COR-L47 (cell line): ENCODE data around the gene SFTPD.
A peak's percentile ranks its signal among the peaks of the same experiment; 100 is the strongest.
"Not testable (repeated sequence)": the region's sequence is repeated elsewhere in the genome, so short reads cannot be mapped to it uniquely, and the experiment has no call there.

Source experiments
- DNase-seq: peaks from one replicate; lab custom pipeline; 2025; lab: John Stamatoyannopoulos, UW

The SFTPD gene

DNA sequence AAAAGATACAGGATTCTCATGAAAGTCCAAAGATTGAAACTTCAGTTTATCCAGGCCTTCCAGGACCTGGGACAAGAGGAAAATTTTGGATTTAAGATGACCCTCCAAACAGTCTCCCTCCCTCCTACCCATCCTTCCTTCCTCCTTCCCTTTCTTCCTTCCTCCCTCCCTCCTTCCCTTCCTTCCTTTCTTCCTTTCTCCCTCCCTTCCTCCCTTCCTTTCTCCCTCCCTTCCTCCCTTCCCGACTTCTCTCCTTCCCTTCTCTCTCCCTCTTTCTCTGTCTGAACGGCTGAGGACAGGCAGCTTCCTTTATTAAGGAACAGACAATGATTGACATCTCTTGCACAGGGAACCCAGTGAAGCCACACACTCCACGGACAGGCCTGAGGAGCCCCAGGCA is 23.3 kb downstream of the SFTPD start:
- no peak for DNase-seq

DNA sequence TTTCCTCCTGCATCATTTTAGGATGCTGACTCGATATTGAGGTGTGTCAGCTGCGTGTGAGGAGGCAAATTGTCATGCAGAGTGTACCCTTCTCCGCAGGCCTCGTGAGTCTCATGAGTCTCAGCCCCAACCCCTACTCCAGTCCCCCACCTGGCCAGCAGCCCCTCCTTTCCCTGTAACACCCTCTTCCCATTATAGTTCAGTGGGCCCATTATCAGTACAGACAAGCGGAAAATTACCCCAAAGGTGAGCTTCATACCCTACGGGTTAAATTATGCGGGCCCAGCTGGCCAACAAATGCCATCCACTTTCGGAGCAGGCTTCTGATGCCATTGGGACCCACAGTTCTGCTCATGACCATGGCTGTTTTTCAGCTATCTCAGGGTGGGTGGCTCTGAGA is 25.2 kb downstream of the SFTPD start:
- no peak for DNase-seq

GRCh38 chr10:79923145-79923544 is 25.8 kb downstream of the SFTPD start:
- no peak for DNase-seq

DNA sequence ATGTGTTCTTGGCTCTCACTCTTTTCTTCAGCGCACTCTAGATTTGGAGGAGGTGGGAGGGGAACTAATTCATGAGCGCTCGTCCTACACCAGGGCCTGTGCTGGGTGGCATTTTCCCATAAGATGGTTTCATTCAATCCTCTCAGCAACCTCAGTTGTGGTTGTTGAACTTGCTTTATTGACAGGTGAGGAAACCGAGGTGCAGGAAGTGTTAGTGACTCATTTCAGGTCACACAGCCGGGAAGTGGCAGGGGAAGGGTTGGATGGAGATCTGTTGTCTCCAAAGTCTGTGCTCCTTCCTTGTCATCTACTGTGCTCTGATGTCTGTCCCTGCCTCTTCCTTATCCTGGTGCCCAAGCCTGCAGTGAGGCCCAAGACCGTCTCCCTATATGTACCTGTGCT is 26.9 kb downstream of the SFTPD start:
- not testable (repeated sequence) for DNase-seq

- DNase-seq, result not testable (repeated sequence)
Observed at GRCh38 chr10:79915838-79916237, 33.1 kb downstream of the SFTPD start.

DNA sequence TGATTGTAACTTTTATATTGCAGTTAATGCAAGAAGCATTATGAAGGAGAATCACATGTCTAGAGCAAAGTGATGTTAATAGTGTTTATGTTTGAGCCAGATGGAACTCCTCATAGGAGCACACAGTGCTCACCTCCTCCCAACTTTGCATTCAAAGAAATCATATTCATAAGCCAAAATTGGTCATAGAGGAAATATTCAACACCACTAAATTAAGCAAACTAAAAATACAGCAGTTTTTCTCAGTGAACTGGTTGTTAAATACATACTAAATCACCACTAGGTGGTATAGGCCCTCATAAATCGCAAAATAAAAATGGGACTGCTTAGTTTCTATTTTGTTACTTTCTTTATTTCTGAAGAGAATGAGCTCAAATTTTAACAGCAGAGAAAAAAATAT is 34.4 kb downstream of the SFTPD start:
- DNase-seq, result not testable (repeated sequence)

GRCh38 chr10:79910836-79911235 is 38.1 kb downstream of the SFTPD start:
- no peak for DNase-seq

GRCh38 chr10:79910344-79910743 is 38.6 kb downstream of the SFTPD start:
- no peak for DNase-seq

DNA sequence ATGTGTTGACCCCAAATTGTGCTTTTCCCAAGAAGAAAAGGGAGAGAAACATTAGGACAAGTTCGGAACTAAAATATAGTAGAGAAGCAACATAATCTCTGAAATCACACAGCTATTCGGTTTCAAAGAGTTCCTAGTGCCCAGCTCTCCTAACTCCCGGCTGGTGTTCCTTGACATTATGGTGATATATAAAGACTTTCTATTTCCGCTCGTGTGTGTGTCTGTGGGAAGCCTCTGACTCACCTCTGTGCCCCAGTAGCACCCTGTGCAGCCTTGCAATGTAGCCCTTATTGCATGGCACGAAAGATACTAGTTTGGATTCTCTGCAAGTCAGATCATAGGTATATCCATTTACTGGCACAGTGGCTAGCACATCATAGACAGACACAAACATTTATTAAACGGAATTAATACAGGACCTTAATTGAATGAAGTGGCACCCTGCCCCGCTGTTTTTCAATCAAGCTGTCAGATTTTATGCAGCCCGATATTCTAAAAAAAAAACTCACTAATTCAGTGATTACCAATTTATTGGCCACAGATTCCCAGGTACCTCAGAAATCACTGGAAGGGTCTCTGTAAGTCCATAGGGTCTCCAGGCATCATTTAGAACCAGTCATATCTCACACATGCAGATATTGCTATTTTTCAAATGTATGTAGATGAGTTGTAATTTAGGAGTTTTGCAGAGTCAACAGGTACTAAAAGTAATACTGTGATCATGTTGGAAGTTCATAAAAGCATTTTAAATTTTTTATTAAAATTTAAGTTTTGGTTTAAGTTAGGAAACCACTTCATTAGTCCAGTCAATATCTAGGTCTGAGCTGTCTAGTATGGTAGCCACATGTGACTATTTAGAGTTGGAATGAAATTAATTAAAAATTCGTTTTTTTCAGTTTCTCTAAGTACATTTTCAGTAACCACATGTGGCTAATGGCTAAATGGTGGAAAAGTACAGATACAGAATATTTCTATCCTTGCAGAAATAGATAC is 43.3 kb downstream of the SFTPD start:
- no peak for DNase-seq

DNA sequence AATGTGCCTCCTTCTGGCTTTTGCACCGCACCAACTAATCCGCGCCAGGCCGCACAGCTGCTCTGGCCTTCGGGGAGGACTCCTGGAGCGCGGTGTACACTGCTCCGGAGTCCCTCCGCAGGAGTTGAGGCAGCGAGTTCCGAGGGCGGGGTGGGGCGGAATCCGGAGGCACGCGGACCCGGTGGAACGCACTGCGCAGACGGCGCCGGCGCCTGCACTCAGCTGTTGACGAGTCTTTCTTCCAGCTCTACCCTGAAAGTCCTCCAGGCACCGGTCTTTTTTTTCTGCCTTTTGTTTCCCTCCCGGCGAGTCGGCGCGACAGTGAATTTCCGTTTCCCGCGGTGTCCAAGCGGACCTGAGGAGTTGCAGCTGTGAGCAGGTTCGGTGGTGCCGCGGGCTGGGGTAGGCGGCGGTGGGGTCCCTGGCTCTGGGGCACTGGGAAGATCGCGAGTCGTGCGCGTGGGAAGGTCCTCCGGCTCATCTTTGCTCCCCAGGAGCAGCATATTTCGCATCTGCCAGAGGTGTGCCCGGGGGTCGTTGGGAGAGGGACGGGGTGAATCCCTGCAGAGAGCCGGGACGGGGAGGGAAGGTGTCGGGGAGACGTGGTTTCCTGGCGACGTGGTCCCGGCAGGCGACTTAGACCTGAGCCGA is 44.1 kb downstream of the SFTPD start:
- DNase-seq, result peak; percentile 24

- DNase-seq, result not testable (repeated sequence)
Observed at GRCh38 chr10:79901571-79901970, 47.3 kb downstream of the SFTPD start.

DNA sequence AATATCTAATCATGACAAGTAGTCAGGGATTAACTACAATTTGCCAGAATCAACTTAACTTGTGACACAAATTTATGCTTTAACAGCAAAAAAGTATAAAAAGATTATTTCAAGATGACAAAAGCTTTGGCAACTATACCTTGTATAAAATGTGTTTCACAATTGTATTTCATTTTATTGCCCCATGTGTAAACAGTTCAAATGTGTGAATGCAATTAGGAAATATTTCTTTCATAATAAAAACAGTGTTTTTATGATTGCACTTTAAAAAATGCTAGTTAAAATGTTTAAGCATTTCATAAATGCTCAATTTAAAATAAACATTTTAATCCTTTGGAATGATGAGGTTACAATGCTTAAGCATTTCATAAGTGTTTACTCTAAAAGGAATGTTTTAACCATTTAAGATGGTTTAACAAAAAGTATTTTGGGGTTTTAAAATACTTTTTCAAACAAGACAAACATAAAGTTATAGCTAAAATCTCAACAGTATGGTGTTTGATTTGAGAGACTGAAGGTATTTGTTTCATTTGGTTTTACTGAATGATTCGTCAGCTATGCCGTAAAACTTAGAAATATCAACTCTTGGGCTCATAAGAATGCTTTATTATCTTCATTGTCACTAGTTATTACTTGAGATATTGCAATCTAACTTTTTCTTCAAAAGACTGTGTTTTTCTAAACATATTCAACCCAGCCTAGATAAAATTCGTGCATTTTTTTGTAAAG is 50.1 kb downstream of the SFTPD start:
- DNase-seq, result no peak

DNA sequence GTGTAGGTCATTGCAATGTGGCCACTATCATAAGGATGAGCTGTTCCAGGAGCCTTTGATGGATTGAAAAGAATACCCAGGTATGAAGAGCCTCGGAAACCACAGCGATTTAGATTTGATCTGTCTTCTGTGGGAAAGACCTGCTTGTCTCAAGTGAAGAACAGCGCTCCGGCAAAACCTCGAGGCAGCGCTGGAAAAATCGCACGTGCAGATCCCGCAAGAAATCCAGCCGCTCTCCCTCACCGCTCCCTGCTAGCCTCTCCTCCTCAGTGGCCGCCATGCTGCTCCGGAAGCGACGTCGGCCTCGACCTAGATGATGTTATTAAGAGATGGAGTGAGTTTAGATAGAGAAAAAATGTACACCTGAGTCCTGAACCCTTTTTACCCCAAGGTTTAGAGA is 56.0 kb downstream of the SFTPD start:
- DNase-seq, result not testable (repeated sequence)

DNA sequence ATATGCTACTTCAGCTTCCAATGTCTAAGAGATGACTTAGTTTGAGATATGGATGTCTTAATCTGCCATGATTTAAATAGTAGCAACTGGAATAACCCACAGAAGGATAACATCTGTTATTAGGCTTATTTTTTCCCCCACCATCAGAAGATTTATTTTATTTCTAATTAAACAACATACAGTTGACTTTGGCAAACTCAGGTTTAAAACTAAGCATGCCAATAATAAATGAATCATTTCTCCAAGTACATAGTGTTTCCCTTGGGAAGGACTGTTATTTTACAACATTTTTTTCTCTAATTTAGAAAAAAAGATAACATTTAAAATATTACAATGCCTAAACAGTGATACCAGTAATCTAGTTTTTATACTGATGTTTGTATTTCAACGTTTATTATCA is 58.4 kb downstream of the SFTPD start:
- DNase-seq, result no peak

- not testable (repeated sequence) for DNase-seq
Observed at GRCh38 chr10:79888984-79889383, 59.9 kb downstream of the SFTPD start.
